Measurements from ENCODE around the gene XYLT1. TPM values are rescaled to one million over a fixed set of nuclear protein-coding genes. Genes with fewer than 3 reads are reported as not detected.
"Not testable (repeated sequence)": the region's sequence is repeated elsewhere in the genome, so short reads cannot be mapped to it uniquely, and the experiment has no call there.

XYLT1 gene
- polyA plus RNA-seq, 1 donor (not counting 4 experiments of a cell fraction or from before 2014, with no cell fraction given), result 4.4 TPM

DNA sequence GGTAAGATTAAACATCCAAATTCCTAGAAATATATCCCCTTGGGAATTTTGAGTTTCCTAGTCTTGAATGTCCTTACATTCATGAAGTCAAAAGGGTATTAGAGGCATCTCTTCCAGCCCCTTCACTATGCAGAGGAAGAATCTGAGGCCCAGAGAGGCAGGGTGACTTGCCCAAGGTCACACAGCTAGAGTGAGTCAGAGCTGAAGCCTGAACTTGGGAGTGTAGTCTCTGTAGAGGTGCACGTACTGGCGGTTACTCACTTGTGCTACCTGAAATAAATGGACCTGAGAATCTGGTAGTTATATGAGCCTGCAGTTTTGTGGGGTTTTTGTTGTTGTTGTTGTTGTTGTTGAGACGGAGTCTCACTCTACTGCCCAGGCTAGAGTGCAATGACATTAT is 164.0 kb downstream of the XYLT1 start:
- DNase-seq (ENCODE audit: low read depth, low spot score) (no peak), FAIRE-seq (no peak)
- no peaks in the 10 kb centered on the region for H3K27me3 ChIP-seq (ENCODE audit: control insufficient read depth, extremely low read depth, insufficient read depth, low read length)
- TF ChIP-seq, protein P1, sequence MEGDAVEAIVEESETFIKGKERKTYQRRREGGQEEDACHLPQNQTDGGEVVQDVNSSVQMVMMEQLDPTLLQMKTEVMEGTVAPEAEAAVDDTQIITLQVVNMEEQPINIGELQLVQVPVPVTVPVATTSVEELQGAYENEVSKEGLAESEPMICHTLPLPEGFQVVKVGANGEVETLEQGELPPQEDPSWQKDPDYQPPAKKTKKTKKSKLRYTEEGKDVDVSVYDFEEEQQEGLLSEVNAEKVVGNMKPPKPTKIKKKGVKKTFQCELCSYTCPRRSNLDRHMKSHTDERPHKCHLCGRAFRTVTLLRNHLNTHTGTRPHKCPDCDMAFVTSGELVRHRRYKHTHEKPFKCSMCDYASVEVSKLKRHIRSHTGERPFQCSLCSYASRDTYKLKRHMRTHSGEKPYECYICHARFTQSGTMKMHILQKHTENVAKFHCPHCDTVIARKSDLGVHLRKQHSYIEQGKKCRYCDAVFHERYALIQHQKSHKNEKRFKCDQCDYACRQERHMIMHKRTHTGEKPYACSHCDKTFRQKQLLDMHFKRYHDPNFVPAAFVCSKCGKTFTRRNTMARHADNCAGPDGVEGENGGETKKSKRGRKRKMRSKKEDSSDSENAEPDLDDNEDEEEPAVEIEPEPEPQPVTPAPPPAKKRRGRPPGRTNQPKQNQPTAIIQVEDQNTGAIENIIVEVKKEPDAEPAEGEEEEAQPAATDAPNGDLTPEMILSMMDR (optimal IDR thresholded peaks at IDR 0.05 in 1 of 3, IDR thresholded peaks at IDR 0.05 in 1 of 3, conservative IDR thresholded peaks at IDR 0.05 in 1 of 3; ENCODE audit: extremely low read depth in 1 of 3, insufficient read depth in 2 of 3, low read length in 3 of 3), result no peak
- TF ChIP-seq EZH2 (IDR thresholded peaks at IDR 0.05; ENCODE audit: low read length), result no peak
- no peak overlapping the region for H2AFZ ChIP-seq (ENCODE audit: control insufficient read depth, low read length)
- dilution Hi-C loops (cut with MboI; ENCODE audit: extremely low pct_ligation_motif_present, low sequenced_read_pairs), result no loop called here
- H3K36me3 ChIP-seq (ENCODE audit: control insufficient read depth in 2 of 2, extremely low read depth in 1 of 2, insufficient read depth in 2 of 2, low read length in 2 of 2), result no peaks in the 10 kb centered on the region
- peaks cover 7% of the 10 kb centered on the region for H3K9me1 ChIP-seq (ENCODE audit: control insufficient read depth, extremely low read depth, insufficient read depth, low read length)
- no peak overlapping the region for H3K9ac ChIP-seq (ENCODE audit: control insufficient read depth, extremely low read depth, insufficient read depth, low read length)
- H3K79me2 ChIP-seq (ENCODE audit: control insufficient read depth, insufficient read depth, low read length), result no peaks in the 10 kb centered on the region
- H3K4me1 ChIP-seq (ENCODE audit: control insufficient read depth, extremely low read depth, insufficient read depth, low read length), result peaks cover 22% of the 10 kb centered on the region
- H3K4me2 ChIP-seq (ENCODE audit: control insufficient read depth, extremely low read depth, insufficient read depth, low read depth, low read length), result no peak overlapping the region
- peaks cover 6% of the 10 kb centered on the region for H4K20me1 ChIP-seq (ENCODE audit: control insufficient read depth, extremely low read depth, insufficient read depth, low read length)
- no peaks in the 10 kb centered on the region for H3K9me3 ChIP-seq (ENCODE audit: control insufficient read depth, low read depth, low read length)
- H3K27ac ChIP-seq (ENCODE audit: control insufficient read depth, insufficient read depth, low read length), result no peak overlapping the region
- H3K4me3 ChIP-seq (ENCODE audit: control insufficient read depth in 2 of 3, extremely low read depth in 1 of 3, insufficient read depth in 2 of 3, low read depth in 1 of 3, low read length in 3 of 3), result no peak overlapping the region

DNA sequence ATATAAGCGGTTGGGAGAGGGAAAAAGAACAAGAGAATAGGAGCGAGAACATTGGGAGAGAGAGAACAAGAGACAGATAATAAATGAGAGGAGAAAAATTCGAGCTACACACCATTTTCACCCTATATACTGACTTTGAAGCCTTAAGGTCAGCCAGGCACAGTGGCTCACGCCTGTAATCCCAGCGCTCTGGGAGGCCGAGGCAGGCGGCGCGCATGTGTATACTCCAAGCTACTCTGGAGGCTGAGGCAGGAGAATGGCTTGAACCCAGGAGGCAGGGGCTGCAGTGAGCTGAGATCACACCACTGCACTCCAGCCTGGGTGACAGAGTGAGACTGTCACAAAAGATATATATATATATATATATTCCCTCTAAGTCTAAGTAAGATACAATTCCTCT is 164.5 kb downstream of the XYLT1 start:
- H3K9me3 ChIP-seq (ENCODE audit: control insufficient read depth, low read depth, low read length); FAIRE-seq; dilution Hi-C loops (cut with MboI; ENCODE audit: extremely low pct_ligation_motif_present, low sequenced_read_pairs); H3K9me1 ChIP-seq (ENCODE audit: control insufficient read depth, extremely low read depth, insufficient read depth, low read length); H3K27ac ChIP-seq (ENCODE audit: control insufficient read depth, insufficient read depth, low read length); H3K27me3 ChIP-seq (ENCODE audit: control insufficient read depth, extremely low read depth, insufficient read depth, low read length); DNase-seq (ENCODE audit: low read depth, low spot score); H2AFZ ChIP-seq (ENCODE audit: control insufficient read depth, low read length); H4K20me1 ChIP-seq (ENCODE audit: control insufficient read depth, extremely low read depth, insufficient read depth, low read length); H3K4me3 ChIP-seq (ENCODE audit: control insufficient read depth in 2 of 3, extremely low read depth in 1 of 3, insufficient read depth in 2 of 3, low read depth in 1 of 3, low read length in 3 of 3); H3K4me2 ChIP-seq (ENCODE audit: control insufficient read depth, extremely low read depth, insufficient read depth, low read depth, low read length); H3K9ac ChIP-seq (ENCODE audit: control insufficient read depth, extremely low read depth, insufficient read depth, low read length); H3K36me3 ChIP-seq (ENCODE audit: control insufficient read depth in 2 of 2, extremely low read depth in 1 of 2, insufficient read depth in 2 of 2, low read length in 2 of 2); H3K79me2 ChIP-seq (ENCODE audit: control insufficient read depth, insufficient read depth, low read length): not testable (repeated sequence)
- peaks cover 22% of the 10 kb centered on the region for H3K4me1 ChIP-seq (ENCODE audit: control insufficient read depth, extremely low read depth, insufficient read depth, low read length)

DNA sequence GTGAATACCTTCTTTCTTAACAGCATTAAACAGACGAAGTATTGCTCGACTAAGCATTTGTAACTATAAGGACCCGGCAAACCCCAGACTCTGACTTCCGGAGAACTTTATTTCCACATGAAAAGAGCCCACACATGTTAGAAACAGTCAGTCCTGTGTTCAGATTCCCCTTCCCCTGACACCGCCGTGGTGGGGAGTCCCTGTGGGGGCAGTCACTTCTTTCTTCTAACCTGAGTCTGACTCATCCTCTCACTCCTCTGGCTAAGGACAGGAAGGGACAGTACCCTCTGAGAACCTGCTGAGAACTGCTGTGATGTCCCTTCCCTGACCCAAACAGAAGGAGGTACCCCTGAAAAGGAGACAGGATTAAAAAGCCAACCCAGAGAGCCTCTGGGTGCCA is 165.1 kb downstream of the XYLT1 start:
- Histone ChIP-seq H3K9me3 (ENCODE audit: control insufficient read depth, low read depth, low read length) (no peaks in the 10 kb centered on the region), H3K4me2 (ENCODE audit: control insufficient read depth, extremely low read depth, insufficient read depth, low read depth, low read length) (no peak overlapping the region), H3K4me1 (ENCODE audit: control insufficient read depth, extremely low read depth, insufficient read depth, low read length) (peaks cover 22% of the 10 kb centered on the region), H2AFZ (ENCODE audit: control insufficient read depth, low read length) (no peak overlapping the region), H4K20me1 (ENCODE audit: control insufficient read depth, extremely low read depth, insufficient read depth, low read length) (peaks cover 6% of the 10 kb centered on the region), H3K9ac (ENCODE audit: control insufficient read depth, extremely low read depth, insufficient read depth, low read length) (no peak overlapping the region), H3K27ac (ENCODE audit: control insufficient read depth, insufficient read depth, low read length) (no peak overlapping the region), H3K4me3 (ENCODE audit: control insufficient read depth in 2 of 3, extremely low read depth in 1 of 3, insufficient read depth in 2 of 3, low read depth in 1 of 3, low read length in 3 of 3) (no peak overlapping the region), H3K9me1 (ENCODE audit: control insufficient read depth, extremely low read depth, insufficient read depth, low read length) (peaks cover 7% of the 10 kb centered on the region), H3K27me3 (ENCODE audit: control insufficient read depth, extremely low read depth, insufficient read depth, low read length) (no peaks in the 10 kb centered on the region), H3K36me3 (ENCODE audit: control insufficient read depth in 2 of 2, extremely low read depth in 1 of 2, insufficient read depth in 2 of 2, low read length in 2 of 2) (no peaks in the 10 kb centered on the region), H3K79me2 (ENCODE audit: control insufficient read depth, insufficient read depth, low read length) (no peaks in the 10 kb centered on the region)
- FAIRE-seq, result no peak
- DNase-seq (ENCODE audit: low read depth, low spot score), result no peak
- dilution Hi-C loops (cut with MboI; ENCODE audit: extremely low pct_ligation_motif_present, low sequenced_read_pairs), result no loop called here
- TF ChIP-seq, protein P1 (optimal IDR thresholded peaks at IDR 0.05 in 1 of 3, IDR thresholded peaks at IDR 0.05 in 1 of 3, conservative IDR thresholded peaks at IDR 0.05 in 1 of 3; ENCODE audit: extremely low read depth in 1 of 3, insufficient read depth in 2 of 3, low read length in 3 of 3), result no peak
- no peak for TF ChIP-seq EZH2 (IDR thresholded peaks at IDR 0.05; ENCODE audit: low read length)
